GM12878 (cell line): Measurements from ENCODE around the gene LMCD1.

ENCODE experiments used
- E2F4 ChIP-seq: IDR thresholded peaks from 2 replicates; pipeline ENCODE4 v1.6.1; 2012; ENCODE audit warnings: low read depth, low read length, improper control_type of control experiment
- SUZ12 ChIP-seq: fragments of 200-600 bp; sonication (generic); IDR thresholded peaks from one replicate; pipeline ENCODE4 v1.6.1; 2018; ENCODE audit warnings: antibody characterized with exemption, mild to moderate bottlenecking; ENCODE audit not compliant: unreplicated experiment

GRCh38 chr3:8579096-8579495 lies 77.5 kb downstream of the LMCD1 start:
- TF ChIP-seq SUZ12 (no peak), E2F4 (no peak)
